GM21367 (cell line): ENCODE data around the gene PNMT.
"Not testable (repeated sequence)": the region's sequence is repeated elsewhere in the genome, so short reads cannot be mapped to it uniquely, and the experiment has no call there.

Experiments used
- ATAC-seq: cut with Tn5 transposase; IDR thresholded peaks from one replicate; pipeline ENCODE4 v1.9.1; 2021; ENCODE audit not compliant: unreplicated experiment

PNMT gene

GRCh38 chr17:39687101-39687545 is 18.9 kb downstream of the PNMT start:
- ATAC-seq = no peak

GRCh38 chr17:39687546-39688474 is 19.6 kb downstream of the PNMT start, which contains the start of gene PGAP3:
TSS of gene PGAP3 (minus strand) at chr17:39688057. CDS start at chr17:39688014, 43 bp downstream.
- ATAC-seq = peak; percentile 66

GRCh38 chr17:39688475-39688835 is 20.2 kb downstream of the PNMT start:
- ATAC-seq = no peak

GRCh38 chr17:39688945-39689344 is 20.7 kb downstream of the PNMT start:
- no peak for ATAC-seq

GRCh38 chr17:39694593-39694992 is 26.3 kb downstream of the PNMT start:
- no peak for ATAC-seq

GRCh38 chr17:39695089-39695474 is 26.8 kb downstream of the PNMT start:
- no peak for ATAC-seq

- ATAC-seq = no peak
Measured at GRCh38 chr17:39696731-39697130, 28.5 kb downstream of the PNMT start.

GRCh38 chr17:39697961-39698360 is 29.7 kb downstream of the PNMT start:
- no peak for ATAC-seq

- not testable (repeated sequence) for ATAC-seq
Measured at GRCh38 chr17:39699157-39699817, 31.0 kb downstream of the PNMT start.

GRCh38 chr17:39699818-39700147 is 31.5 kb downstream of the PNMT start, which contains the start of gene ERBB2:
TSS of gene ERBB2 (plus strand) at chr17:39700064. CDS start at chr17:39700239, 175 bp downstream.
- no peak for ATAC-seq

- ATAC-seq = no peak
Measured at GRCh38 chr17:39700148-39700987, 32.1 kb downstream of the PNMT start.

GRCh38 chr17:39701012-39701783 is 32.9 kb downstream of the PNMT start:
- ATAC-seq = no peak

- no peak for ATAC-seq
Measured at GRCh38 chr17:39701784-39702422, 33.6 kb downstream of the PNMT start.

- no peak for ATAC-seq
Measured at GRCh38 chr17:39702901-39703893, 34.9 kb downstream of the PNMT start.

- ATAC-seq = no peak
Measured at GRCh38 chr17:39703913-39704312, 35.7 kb downstream of the PNMT start.

- ATAC-seq = no peak
Measured at GRCh38 chr17:39704821-39705551, 36.7 kb downstream of the PNMT start.

- ATAC-seq = no peak
Measured at GRCh38 chr17:39705786-39706348, 37.6 kb downstream of the PNMT start.

GRCh38 chr17:39706383-39706782 is 38.1 kb downstream of the PNMT start:
- ATAC-seq = no peak
